Liver (tissue), 9 donors: Measurements from ENCODE around the gene TFG. TPM values are rescaled to one million over a fixed set of nuclear protein-coding genes. Genes with fewer than 3 reads are reported as not detected.

Experiments
- DNase-seq: peaks from one replicate; pipeline ENCODE4 v3.0.0-alpha.2; 2017; ENCODE audit warnings: low spot score
- H3K27ac ChIP-seq, 2 donors: one replicate each; pipeline ENCODE4 v1.7.0; 2013; ENCODE audit warnings: inconsistent platforms in 2 of 2, low read length in 2 of 2, control low read depth in 1 of 2, low read depth in 1 of 2, mild to moderate bottlenecking in 1 of 2
- H3K27me3 ChIP-seq, 4 donors: one replicate each; pipeline versions ENCODE4 v1.6.1 to v1.7.0; 2013; ENCODE audit warnings: low read length in 3 of 4, inconsistent platforms in 1 of 4, mild to moderate bottlenecking in 1 of 4, moderate library complexity in 1 of 4; ENCODE audit not compliant: control insufficient read depth in 4 of 4, insufficient read depth in 4 of 4
- H3K36me3 ChIP-seq, 4 donors: one replicate each; pipeline versions ENCODE4 v1.6.1 to v1.7.0; 2013; ENCODE audit warnings: low read length in 3 of 4, mild to moderate bottlenecking in 3 of 4, low read depth in 1 of 4, moderate library complexity in 1 of 4; ENCODE audit not compliant: control insufficient read depth in 4 of 4, insufficient read depth in 3 of 4
- H3K4me1 ChIP-seq, 4 donors: one replicate each; pipeline versions ENCODE4 v1.6.1 to v1.7.0; 2013; ENCODE audit warnings: low read length in 3 of 4, mild to moderate bottlenecking in 3 of 4, moderate library complexity in 1 of 4; ENCODE audit not compliant: control insufficient read depth in 4 of 4, insufficient read depth in 4 of 4
- H3K4me3 ChIP-seq, 3 donors: one replicate each; pipeline versions ENCODE4 v1.6.1 to v1.7.0; 2013; ENCODE audit warnings: low read length in 3 of 3, control low read depth in 1 of 3, low read depth in 1 of 3, mild to moderate bottlenecking in 1 of 3
- H3K9ac ChIP-seq, 2 donors: one replicate each; pipeline ENCODE4 v1.7.0; 2013; ENCODE audit warnings: low read length in 2 of 2, mild to moderate bottlenecking in 2 of 2, moderate library complexity in 2 of 2, control low read depth in 1 of 2, low read depth in 1 of 2
- H3K9me3 ChIP-seq, 4 donors: one replicate each; pipeline versions ENCODE4 v1.6.1 to v1.7.0; 2013; ENCODE audit warnings: low read length in 3 of 4; ENCODE audit not compliant: control insufficient read depth in 4 of 4
- EGR1 ChIP-seq, 2 donors: IDR thresholded peaks; 2 replicates each; pipeline ENCODE4 v1.6.1; 2016 to 2018; ENCODE audit warnings: antibody characterized with exemption in 2 of 2, low read depth in 2 of 2
- FOXA1 ChIP-seq: IDR thresholded peaks from 2 replicates; pipeline ENCODE4 v1.6.1; 2016; ENCODE audit warnings: antibody characterized with exemption
- FOXA2 ChIP-seq: IDR thresholded peaks from 2 replicates; pipeline ENCODE4 v1.6.1; 2016; ENCODE audit warnings: antibody characterized with exemption
- GABPA ChIP-seq, 2 donors: IDR thresholded peaks in 1 of 2; conservative IDR thresholded peaks in 1 of 2; 2 replicates each; pipeline ENCODE4 v1.6.1; 2016; ENCODE audit warnings: antibody characterized with exemption in 2 of 2, mild to moderate bottlenecking in 1 of 2, moderate library complexity in 1 of 2
- HNF4G ChIP-seq: IDR thresholded peaks from 2 replicates; pipeline ENCODE4 v1.6.1; 2016; ENCODE audit warnings: antibody characterized with exemption
- JUND ChIP-seq, 2 donors: IDR thresholded peaks; 2 replicates each; pipeline ENCODE4 v1.6.1; 2016; ENCODE audit warnings: antibody characterized with exemption in 2 of 2
- NR2F2 ChIP-seq: IDR thresholded peaks from 2 replicates; pipeline ENCODE4 v1.6.1; 2016; ENCODE audit warnings: antibody characterized with exemption
- RAD21 ChIP-seq, 2 donors: IDR thresholded peaks; 2 replicates each; pipeline ENCODE4 v1.6.1; 2016; ENCODE audit warnings: antibody characterized with exemption in 2 of 2, mild to moderate bottlenecking in 2 of 2
- RXRA ChIP-seq, 2 donors: IDR thresholded peaks; 2 replicates each; pipeline ENCODE4 v1.6.1; 2017 to 2018; ENCODE audit warnings: antibody characterized with exemption in 2 of 2, mild to moderate bottlenecking in 1 of 2
- SP1 ChIP-seq: IDR thresholded peaks from 2 replicates; pipeline ENCODE4 v1.6.1; 2018; ENCODE audit warnings: antibody characterized with exemption, mild to moderate bottlenecking
- YY1 ChIP-seq: IDR thresholded peaks from 2 replicates; pipeline ENCODE4 v1.6.1; 2016; ENCODE audit warnings: antibody characterized with exemption, mild to moderate bottlenecking
- WGBS: extraction: QIAGEN DNeasy Blood & Tissue Kit; methylation state at CpG from one replicate; pipeline ENCODE4 v1.1.7; 2013; 5-methylcytosine and 5-hydroxymethylcytosine counted together
- polyA plus RNA-seq, 2 donors: library from polyadenylated mRNA; stranded (reverse) in 1 of 2; unstranded in 1 of 2; fragments of 200-250 nt in 1 of 2; fragments of >200 nt in 1 of 2; fragmentation: Nextera tagmentation in 1 of 2; extraction: Ambion mirVana in 1 of 2; gene quantifications; one replicate each; pipeline versions ENCODE4 v1.2.1 to v1.2.3, GENCODE V29; 2013 to 2015
- total RNA-seq, 2 donors: library from RNA; depleted of rRNA; stranded (reverse); fragments of >200 nt; gene quantifications; one replicate each; pipeline ENCODE4 v1.2.3, GENCODE V29; 2014
- TF ChIP-seq, protein P1 (sequence below): IDR thresholded peaks from 2 replicates; pipeline ENCODE4 v1.6.1; 2016; ENCODE audit warnings: antibody characterized with exemption
- TF ChIP-seq, protein P2 (sequence below): IDR thresholded peaks from 2 replicates; pipeline ENCODE4 v1.6.1; 2016; ENCODE audit warnings: antibody characterized with exemption, mild to moderate bottlenecking
- TF ChIP-seq, protein P3 (sequence below): IDR thresholded peaks from 2 replicates; pipeline ENCODE4 v1.6.1; 2016; ENCODE audit warnings: antibody characterized with exemption
- TF ChIP-seq, protein P4 (sequence below): fragments of 150-350 bp; IDR thresholded peaks from 2 replicates; pipeline ENCODE4 v1.5.1; 2017; ENCODE audit warnings: improper control_type of control experiment, low read depth, low read length; ENCODE audit not compliant: missing input control
- TF ChIP-seq, protein P5 (sequence below): IDR thresholded peaks from 2 replicates; pipeline ENCODE4 v1.6.1; 2016; ENCODE audit warnings: antibody characterized with exemption
- donor health status: healthy.
- donor health status: healthy.
- donor health status: healthy.
- donor health status: healthy.
- donor health status: healthy.

Gene TFG
- total and polyA plus RNA-seq, 4 donors = 42.4 to 70.8 (median 65.0) TPM

DNA sequence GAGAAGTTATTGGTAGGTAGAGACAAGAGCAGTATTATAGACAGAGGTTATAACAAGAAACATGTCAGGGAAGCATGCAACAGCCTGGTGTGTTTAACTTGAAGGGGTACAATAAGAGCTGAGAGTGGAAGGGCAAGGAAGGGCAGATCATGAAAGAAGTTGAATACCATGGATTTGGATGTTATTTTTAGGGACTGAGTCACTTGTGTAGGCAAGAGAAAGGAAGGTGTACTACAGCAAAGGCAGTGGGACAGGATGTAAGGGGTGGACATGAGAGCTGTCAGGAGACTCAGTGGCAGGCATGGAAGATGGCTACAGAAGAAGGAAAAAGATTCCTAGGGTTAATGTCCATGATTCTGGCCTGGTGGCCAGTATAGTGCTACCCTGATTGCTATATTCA is 66.4 kb downstream of the TFG start:
- TF ChIP-seq, protein P1, sequence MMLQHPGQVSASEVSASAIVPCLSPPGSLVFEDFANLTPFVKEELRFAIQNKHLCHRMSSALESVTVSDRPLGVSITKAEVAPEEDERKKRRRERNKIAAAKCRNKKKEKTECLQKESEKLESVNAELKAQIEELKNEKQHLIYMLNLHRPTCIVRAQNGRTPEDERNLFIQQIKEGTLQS = no peak
- TF ChIP-seq, protein P2, sequence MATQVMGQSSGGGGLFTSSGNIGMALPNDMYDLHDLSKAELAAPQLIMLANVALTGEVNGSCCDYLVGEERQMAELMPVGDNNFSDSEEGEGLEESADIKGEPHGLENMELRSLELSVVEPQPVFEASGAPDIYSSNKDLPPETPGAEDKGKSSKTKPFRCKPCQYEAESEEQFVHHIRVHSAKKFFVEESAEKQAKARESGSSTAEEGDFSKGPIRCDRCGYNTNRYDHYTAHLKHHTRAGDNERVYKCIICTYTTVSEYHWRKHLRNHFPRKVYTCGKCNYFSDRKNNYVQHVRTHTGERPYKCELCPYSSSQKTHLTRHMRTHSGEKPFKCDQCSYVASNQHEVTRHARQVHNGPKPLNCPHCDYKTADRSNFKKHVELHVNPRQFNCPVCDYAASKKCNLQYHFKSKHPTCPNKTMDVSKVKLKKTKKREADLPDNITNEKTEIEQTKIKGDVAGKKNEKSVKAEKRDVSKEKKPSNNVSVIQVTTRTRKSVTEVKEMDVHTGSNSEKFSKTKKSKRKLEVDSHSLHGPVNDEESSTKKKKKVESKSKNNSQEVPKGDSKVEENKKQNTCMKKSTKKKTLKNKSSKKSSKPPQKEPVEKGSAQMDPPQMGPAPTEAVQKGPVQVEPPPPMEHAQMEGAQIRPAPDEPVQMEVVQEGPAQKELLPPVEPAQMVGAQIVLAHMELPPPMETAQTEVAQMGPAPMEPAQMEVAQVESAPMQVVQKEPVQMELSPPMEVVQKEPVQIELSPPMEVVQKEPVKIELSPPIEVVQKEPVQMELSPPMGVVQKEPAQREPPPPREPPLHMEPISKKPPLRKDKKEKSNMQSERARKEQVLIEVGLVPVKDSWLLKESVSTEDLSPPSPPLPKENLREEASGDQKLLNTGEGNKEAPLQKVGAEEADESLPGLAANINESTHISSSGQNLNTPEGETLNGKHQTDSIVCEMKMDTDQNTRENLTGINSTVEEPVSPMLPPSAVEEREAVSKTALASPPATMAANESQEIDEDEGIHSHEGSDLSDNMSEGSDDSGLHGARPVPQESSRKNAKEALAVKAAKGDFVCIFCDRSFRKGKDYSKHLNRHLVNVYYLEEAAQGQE = no peak
- TF ChIP-seq RAD21 (IDR thresholded peaks at IDR 0.05) (no peak), YY1 (no peak), FOXA1 (no peak), GABPA (IDR thresholded peaks at IDR 0.05 in 1 of 2, conservative IDR thresholded peaks at IDR 0.05 in 1 of 2) (no peak), HNF4G (no peak), JUND (IDR thresholded peaks at IDR 0.05) (no peak), FOXA2 (no peak), NR2F2 (no peak), EGR1 (IDR thresholded peaks at IDR 0.05; ENCODE audit: low read depth in 2 of 2) (no peak)
- TF ChIP-seq, protein P3, sequence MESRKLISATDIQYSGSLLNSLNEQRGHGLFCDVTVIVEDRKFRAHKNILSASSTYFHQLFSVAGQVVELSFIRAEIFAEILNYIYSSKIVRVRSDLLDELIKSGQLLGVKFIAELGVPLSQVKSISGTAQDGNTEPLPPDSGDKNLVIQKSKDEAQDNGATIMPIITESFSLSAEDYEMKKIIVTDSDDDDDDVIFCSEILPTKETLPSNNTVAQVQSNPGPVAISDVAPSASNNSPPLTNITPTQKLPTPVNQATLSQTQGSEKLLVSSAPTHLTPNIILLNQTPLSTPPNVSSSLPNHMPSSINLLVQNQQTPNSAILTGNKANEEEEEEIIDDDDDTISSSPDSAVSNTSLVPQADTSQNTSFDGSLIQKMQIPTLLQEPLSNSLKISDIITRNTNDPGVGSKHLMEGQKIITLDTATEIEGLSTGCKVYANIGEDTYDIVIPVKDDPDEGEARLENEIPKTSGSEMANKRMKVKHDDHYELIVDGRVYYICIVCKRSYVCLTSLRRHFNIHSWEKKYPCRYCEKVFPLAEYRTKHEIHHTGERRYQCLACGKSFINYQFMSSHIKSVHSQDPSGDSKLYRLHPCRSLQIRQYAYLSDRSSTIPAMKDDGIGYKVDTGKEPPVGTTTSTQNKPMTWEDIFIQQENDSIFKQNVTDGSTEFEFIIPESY = no peak
- TF ChIP-seq, protein P4, sequence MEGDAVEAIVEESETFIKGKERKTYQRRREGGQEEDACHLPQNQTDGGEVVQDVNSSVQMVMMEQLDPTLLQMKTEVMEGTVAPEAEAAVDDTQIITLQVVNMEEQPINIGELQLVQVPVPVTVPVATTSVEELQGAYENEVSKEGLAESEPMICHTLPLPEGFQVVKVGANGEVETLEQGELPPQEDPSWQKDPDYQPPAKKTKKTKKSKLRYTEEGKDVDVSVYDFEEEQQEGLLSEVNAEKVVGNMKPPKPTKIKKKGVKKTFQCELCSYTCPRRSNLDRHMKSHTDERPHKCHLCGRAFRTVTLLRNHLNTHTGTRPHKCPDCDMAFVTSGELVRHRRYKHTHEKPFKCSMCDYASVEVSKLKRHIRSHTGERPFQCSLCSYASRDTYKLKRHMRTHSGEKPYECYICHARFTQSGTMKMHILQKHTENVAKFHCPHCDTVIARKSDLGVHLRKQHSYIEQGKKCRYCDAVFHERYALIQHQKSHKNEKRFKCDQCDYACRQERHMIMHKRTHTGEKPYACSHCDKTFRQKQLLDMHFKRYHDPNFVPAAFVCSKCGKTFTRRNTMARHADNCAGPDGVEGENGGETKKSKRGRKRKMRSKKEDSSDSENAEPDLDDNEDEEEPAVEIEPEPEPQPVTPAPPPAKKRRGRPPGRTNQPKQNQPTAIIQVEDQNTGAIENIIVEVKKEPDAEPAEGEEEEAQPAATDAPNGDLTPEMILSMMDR = no peak
- Histone ChIP-seq H3K9ac (no peak overlapping the region), H3K4me3 (no peak overlapping the region), H3K9me3 (no peaks in the 10 kb centered on the region), H3K4me1 (no peaks in the 10 kb centered on the region), H3K27ac (no peak overlapping the region), H3K27me3 (no peaks in the 10 kb centered on the region), H3K36me3 (no peaks in the 10 kb centered on the region)
- no peak for DNase-seq

DNA sequence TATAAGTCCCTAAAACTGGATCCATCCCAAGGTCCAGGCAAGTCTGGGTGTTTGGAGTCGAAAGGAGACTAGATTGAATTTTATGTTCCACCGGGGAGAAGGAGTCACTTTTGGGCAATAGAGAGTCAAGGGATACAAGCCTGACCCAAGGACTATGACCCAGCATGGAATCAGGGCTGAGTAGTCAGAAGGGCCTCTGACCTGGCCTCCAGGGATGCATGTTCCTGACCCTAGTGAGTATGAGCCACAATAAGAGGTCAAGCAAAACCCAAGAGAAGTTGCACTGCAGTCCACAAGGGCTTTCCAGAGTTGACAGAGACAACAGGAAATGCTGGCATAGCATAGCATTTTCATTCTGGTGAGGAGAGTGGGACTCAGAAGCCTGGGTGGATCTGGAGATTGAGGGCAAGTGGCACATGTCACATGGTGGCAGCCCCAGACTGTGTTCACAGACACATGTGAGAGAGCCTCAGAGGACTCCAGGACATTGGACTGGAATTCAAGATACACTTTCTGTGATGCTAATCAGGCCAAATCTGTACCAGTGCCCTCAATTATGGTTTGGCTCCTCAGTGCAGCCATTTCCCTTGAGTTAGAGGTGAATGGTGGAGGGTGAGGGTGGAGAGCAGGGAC is 66.9 kb downstream of the TFG start:
- H3K9ac ChIP-seq = no peak overlapping the region
- no peak overlapping the region for H3K27ac ChIP-seq
- no peak for DNase-seq
- H3K9me3 ChIP-seq = no peaks in the 10 kb centered on the region
- no peaks in the 10 kb centered on the region for H3K36me3 ChIP-seq
- TF ChIP-seq, protein P3 = no peak
- TF ChIP-seq HNF4G = no peak
- no peak for TF ChIP-seq RAD21 (IDR thresholded peaks at IDR 0.05)
- no peak for TF ChIP-seq RXRA (IDR thresholded peaks at IDR 0.05)
- TF ChIP-seq, protein P1 = no peak
- TF ChIP-seq EGR1 (IDR thresholded peaks at IDR 0.05; ENCODE audit: low read depth in 2 of 2) = no peak
- TF ChIP-seq SP1 = no peak
- TF ChIP-seq, protein P5, sequence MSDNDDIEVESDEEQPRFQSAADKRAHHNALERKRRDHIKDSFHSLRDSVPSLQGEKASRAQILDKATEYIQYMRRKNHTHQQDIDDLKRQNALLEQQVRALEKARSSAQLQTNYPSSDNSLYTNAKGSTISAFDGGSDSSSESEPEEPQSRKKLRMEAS = no peak
- TF ChIP-seq, protein P4 = no peak
- no peak for TF ChIP-seq JUND (IDR thresholded peaks at IDR 0.05)
- H3K4me3 ChIP-seq = no peak overlapping the region
- no peaks in the 10 kb centered on the region for H3K27me3 ChIP-seq
- no peaks in the 10 kb centered on the region for H3K4me1 ChIP-seq
- 96% methylated on average over 2 of the region's 2 CpGs for WGBS
